ENCODE data around the gene ARAP2.

The ARAP2 gene

DNA sequence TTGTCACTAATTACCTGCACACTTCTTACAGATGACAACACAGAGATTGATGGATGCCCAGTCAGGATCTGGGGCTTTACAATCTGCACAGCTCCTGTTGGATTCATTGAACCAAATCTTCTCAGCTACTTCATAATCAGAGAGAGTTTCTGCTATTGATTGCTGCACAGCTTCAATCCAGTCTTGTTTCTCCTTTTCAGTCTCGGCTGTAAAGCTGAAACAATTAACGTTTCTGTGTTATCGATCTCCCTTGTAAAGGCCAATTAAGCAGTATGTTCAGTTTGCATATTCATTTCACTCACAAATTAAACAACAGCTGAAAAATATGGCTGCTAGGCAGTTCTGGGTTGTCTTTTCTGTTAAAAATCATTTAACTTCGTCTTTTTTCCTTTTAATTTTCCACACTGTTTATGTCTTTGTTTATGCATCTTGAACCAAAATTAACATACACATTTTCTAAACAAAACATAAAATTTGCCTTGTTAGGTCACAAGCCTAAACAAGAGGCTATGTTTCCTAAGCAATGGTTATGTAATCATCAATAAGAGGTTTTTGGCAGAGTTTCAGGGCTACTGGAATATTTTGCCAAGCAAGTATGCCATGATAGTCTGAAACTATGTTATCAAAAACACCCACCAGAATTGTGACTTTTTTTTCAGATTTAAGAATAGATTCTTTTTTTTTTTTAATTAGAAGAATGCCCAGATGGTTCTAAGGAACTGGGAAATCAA lies 79.2 kb downstream of the ARAP2 start:
- no peak for TF ChIP-seq CTCF (IDR thresholded peaks at IDR 0.05; ENCODE audit: extremely low read depth, missing control alignments)
- DNase-seq (ENCODE audit: low spot score), result no peak

- DNase-seq (ENCODE audit: low spot score), result peak; percentile 4
- TF ChIP-seq CTCF (IDR thresholded peaks at IDR 0.05; ENCODE audit: extremely low read depth, missing control alignments), result no peak
Observed at GRCh38 chr4:36163198-36163597, 81.1 kb downstream of the ARAP2 start.

DNA sequence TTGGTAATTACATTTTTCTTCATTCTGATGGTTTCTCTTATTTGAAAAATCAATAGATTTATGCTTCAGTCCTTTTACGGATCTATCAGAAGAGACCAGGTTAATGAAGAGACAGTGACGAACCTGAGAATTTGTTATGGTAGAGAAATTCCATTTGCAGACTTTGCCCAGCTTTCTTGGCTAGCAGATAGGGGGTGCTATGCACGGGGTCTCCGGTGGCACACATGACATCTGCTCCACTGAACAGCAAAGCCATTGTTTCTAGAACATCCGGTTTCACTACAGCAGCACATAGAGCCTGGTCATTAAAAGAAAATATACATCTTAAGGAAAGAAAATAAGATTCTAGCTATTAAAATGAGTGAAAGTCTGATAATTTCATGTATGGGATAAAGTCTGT lies 85.1 kb downstream of the ARAP2 start:
- TF ChIP-seq CTCF (IDR thresholded peaks at IDR 0.05; ENCODE audit: extremely low read depth, missing control alignments), result no peak
- no peak for DNase-seq (ENCODE audit: low spot score)

- DNase-seq (ENCODE audit: low spot score), result no peak
- no peak for TF ChIP-seq CTCF (IDR thresholded peaks at IDR 0.05; ENCODE audit: extremely low read depth, missing control alignments)
Observed at GRCh38 chr4:36152735-36153134, 91.6 kb downstream of the ARAP2 start.

- no peak for DNase-seq (ENCODE audit: low spot score)
- no peak for TF ChIP-seq CTCF (IDR thresholded peaks at IDR 0.05; ENCODE audit: extremely low read depth, missing control alignments)
Observed at GRCh38 chr4:36142504-36142903, 101.8 kb downstream of the ARAP2 start.

DNA sequence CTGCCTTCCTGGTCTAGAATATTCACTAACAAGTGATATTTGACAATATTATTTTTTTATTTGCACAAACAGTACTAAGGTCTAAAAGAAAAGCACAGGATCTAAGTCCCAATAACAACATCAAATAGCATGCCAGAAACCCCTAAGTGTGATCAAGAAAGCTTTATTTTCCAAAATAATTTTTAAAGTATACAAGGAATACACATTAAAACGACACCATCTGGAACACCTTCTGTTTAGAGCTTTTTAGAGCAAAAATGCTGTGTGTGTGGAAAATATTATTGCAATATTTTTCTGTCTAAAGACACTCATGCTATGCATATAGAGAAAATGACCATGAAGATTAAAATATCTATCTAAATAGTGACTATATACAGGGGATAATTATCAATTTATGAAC lies 103.1 kb downstream of the ARAP2 start:
- DNase-seq (ENCODE audit: low spot score), result no peak
- TF ChIP-seq CTCF (IDR thresholded peaks at IDR 0.05; ENCODE audit: extremely low read depth, missing control alignments), result no peak

DNA sequence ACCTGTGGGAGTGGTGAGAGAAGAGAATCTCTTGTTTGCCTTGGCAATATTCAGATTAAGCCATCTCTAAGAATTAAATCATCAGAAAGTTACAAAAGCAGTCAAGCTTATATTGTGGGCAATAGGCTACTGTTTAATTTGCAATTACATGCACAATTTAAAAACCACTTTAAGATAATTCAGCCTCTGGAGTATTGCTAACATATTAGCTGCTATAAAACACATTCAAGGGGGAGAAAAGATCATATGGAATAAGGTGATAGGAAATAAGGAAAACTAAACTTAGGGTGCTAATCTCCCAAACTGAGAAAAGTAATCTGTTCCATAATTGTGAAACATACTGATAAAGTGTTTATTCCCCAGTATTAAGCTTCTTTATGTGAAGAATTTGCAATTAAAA lies 103.9 kb downstream of the ARAP2 start:
- no peak for DNase-seq (ENCODE audit: low spot score)
- TF ChIP-seq CTCF (IDR thresholded peaks at IDR 0.05; ENCODE audit: extremely low read depth, missing control alignments), result no peak
